Measurements from ENCODE around the gene RER1. TPM values are rescaled to one million over a fixed set of nuclear protein-coding genes. Genes with fewer than 3 reads are reported as not detected.

RER1 gene
- total RNA-seq, 1 donor from 2014 or later = 49.6 TPM

DNA sequence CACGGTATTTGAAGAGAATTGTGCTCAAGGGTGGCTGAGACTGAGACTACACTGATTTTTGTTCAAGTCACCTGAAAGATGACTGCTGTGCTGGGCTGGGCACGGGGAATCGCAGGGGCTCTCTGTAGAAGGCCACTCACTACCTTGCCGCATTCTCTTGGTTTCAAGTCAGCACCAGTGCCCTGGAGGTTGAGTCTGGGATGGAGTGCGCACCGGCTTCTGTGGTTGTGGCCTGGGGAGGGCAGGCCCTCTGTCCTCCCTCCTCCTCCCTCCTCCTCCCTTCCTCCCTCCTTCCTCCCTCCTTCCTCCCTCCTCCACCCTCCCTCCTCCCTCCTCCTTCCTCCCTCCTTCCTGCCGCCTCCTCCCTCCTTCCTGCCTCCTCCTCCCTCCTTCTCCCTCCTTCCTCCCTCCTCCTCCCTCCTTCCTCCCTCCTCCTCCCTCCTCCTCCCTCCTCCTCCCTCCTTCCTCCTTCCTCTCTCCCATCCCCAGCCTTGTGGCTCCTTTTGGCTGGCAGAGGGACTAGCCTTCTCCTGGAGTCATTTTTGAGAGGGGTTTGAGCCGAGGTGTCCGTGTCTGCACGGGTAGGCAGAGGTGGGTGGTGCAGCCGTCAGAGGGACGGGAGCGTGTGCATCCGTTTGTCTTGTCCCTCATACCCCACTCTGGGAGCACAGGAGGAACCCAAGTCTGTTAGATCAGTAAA, 9.5 kb downstream of the RER1 start:
- no peaks in the 10 kb centered on the region for H3K27me3 ChIP-seq
- H3K36me3 ChIP-seq = peaks cover 0 to 77% of the 10 kb centered on the region in 2 donors
- no peak for TF ChIP-seq POLR2A (IDR thresholded peaks at IDR 0.05)
- TF ChIP-seq, protein P1, sequence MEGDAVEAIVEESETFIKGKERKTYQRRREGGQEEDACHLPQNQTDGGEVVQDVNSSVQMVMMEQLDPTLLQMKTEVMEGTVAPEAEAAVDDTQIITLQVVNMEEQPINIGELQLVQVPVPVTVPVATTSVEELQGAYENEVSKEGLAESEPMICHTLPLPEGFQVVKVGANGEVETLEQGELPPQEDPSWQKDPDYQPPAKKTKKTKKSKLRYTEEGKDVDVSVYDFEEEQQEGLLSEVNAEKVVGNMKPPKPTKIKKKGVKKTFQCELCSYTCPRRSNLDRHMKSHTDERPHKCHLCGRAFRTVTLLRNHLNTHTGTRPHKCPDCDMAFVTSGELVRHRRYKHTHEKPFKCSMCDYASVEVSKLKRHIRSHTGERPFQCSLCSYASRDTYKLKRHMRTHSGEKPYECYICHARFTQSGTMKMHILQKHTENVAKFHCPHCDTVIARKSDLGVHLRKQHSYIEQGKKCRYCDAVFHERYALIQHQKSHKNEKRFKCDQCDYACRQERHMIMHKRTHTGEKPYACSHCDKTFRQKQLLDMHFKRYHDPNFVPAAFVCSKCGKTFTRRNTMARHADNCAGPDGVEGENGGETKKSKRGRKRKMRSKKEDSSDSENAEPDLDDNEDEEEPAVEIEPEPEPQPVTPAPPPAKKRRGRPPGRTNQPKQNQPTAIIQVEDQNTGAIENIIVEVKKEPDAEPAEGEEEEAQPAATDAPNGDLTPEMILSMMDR (IDR thresholded peaks at IDR 0.05) = no peak
- TF ChIP-seq POLR2AphosphoS5 (IDR thresholded peaks at IDR 0.05; ENCODE audit: insufficient read depth in 1 of 2, low read depth in 1 of 2) = no peak
- H3K27ac ChIP-seq = no peak overlapping the region
- intact Hi-C loops (cut with DNase I) = no loop called here
- DNase-seq (ENCODE audit: extremely low spot score in 2 of 2) = no peak
- no peak overlapping the region for H3K4me3 ChIP-seq
- no peaks in the 10 kb centered on the region for H3K9me3 ChIP-seq
- H3K4me1 ChIP-seq = no peaks in the 10 kb centered on the region

DNA sequence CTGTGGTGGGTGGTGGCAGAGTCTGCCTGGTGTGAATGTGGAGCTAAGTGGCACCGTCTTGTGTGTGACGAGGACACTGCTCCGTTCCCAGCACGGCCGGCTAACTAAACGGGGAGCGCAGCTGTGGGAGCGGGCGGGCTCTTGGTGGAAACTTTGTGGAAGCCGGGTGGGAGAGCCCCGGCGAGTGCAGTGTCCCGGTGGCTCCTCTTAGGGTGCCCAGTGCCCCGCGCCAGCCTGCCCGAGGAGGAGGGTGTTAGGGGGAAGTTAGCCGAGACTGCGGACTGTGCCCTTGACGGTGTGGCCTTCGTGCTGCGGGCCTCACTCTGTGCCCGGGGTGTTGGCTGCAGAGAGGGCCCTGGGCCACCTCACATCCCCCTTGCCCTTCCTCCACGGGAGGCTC, 10.8 kb downstream of the RER1 start:
- TF ChIP-seq, protein P1 (IDR thresholded peaks at IDR 0.05) = no peak
- no peak for TF ChIP-seq POLR2AphosphoS5 (IDR thresholded peaks at IDR 0.05; ENCODE audit: insufficient read depth in 1 of 2, low read depth in 1 of 2)
- no peak for TF ChIP-seq POLR2A (IDR thresholded peaks at IDR 0.05)
- DNase-seq (ENCODE audit: extremely low spot score in 2 of 2) = no peak
- H3K27ac ChIP-seq = no peak overlapping the region
- intact Hi-C loops (cut with DNase I) = no loop called here
- no peaks in the 10 kb centered on the region for H3K9me3 ChIP-seq
- H3K4me3 ChIP-seq = no peak overlapping the region
- no peaks in the 10 kb centered on the region for H3K27me3 ChIP-seq
- no peaks in the 10 kb centered on the region for H3K4me1 ChIP-seq
- H3K36me3 ChIP-seq = peaks cover 0 to 77% of the 10 kb centered on the region in 2 donors

DNA sequence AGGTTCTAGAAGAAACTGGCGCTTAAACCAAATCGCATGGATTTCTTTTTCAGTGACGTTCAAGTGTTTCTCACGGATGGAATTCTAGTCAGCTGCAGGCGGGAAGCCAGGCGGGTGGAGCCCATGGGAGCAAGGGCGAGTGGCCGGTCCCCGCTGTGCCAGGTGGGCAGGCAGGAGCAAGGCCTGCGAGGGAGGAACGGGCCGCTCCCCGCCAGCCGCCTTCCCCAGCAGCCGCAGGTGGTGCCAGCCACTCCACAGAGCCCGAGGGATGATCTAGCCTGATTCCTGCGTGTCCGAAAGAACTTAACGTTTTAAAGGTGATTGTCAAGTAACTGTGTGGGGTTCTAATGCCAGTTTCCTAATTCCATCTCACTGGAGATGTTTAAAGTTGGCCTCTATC, 11.6 kb downstream of the RER1 start:
- Histone ChIP-seq H3K27me3 (no peaks in the 10 kb centered on the region), H3K9me3 (no peaks in the 10 kb centered on the region), H3K4me1 (no peaks in the 10 kb centered on the region), H3K4me3 (no peak overlapping the region), H3K36me3 (peaks cover 0 to 73% of the 10 kb centered on the region in 2 donors), H3K27ac (no peak overlapping the region)
- intact Hi-C loops (cut with DNase I) = no loop called here
- TF ChIP-seq, protein P1 (IDR thresholded peaks at IDR 0.05) = no peak
- TF ChIP-seq POLR2A (IDR thresholded peaks at IDR 0.05) (no peak), POLR2AphosphoS5 (IDR thresholded peaks at IDR 0.05; ENCODE audit: insufficient read depth in 1 of 2, low read depth in 1 of 2) (no peak)
- DNase-seq (ENCODE audit: extremely low spot score in 2 of 2) = no peak

DNA sequence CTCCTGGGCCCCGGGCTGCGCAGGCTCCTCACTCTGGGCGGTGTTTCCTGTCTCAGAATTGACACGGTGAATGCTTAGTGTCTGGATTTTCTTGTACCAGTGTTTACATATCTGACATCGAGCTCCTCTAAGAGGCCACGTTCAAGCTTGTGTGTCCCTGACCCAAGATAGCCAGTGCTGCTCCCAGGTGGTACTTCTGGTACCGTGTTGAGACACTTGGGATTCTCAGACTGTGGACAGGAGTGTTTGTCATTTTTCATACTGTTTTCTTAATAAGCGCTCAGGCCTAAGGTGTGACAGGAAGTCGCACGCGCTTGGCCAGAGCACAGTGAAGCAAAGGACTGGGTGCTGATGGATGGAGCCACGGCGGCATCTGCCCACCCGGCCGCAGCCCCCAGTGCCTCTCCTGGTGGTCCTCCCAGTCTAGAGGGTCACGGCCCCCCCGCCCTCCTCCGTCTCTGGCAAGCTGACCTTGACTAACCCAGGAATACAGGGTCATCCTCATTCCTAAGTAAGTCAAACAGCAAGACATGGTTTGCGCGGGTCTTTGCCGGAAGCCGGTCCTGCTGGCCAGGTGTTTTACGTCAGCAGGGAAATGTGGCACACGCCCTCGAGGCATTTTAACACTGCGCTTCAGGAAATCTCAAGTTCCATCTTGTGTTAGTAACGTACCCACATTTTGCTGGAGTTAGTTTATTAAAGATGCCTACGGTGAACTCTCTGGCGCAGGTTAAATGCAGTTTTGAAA, 12.7 kb downstream of the RER1 start:
- H3K4me3 ChIP-seq = no peak overlapping the region
- TF ChIP-seq, protein P1 (IDR thresholded peaks at IDR 0.05) = no peak
- TF ChIP-seq POLR2AphosphoS5 (IDR thresholded peaks at IDR 0.05; ENCODE audit: insufficient read depth in 1 of 2, low read depth in 1 of 2) = no peak
- TF ChIP-seq POLR2A (IDR thresholded peaks at IDR 0.05) = no peak
- no peak overlapping the region for H3K27ac ChIP-seq
- H3K9me3 ChIP-seq = no peaks in the 10 kb centered on the region
- H3K27me3 ChIP-seq = no peaks in the 10 kb centered on the region
- peaks cover 0 to 71% of the 10 kb centered on the region in 2 donors for H3K36me3 ChIP-seq
- no peaks in the 10 kb centered on the region for H3K4me1 ChIP-seq
- DNase-seq (ENCODE audit: extremely low spot score in 2 of 2) = no peak
- intact Hi-C loops (cut with DNase I) = no loop called here

All from vagina (tissue), 2 donors.